GM10847 (cell line): ENCODE measurements around the gene MEGF11.

Experiments
- POLR2A ChIP-seq: IDR thresholded peaks from 2 replicates; pipeline ENCODE4 v1.6.1; 2011; ENCODE audit not compliant: insufficient read length; ENCODE audit errors: extremely low read depth

MEGF11 gene

DNA sequence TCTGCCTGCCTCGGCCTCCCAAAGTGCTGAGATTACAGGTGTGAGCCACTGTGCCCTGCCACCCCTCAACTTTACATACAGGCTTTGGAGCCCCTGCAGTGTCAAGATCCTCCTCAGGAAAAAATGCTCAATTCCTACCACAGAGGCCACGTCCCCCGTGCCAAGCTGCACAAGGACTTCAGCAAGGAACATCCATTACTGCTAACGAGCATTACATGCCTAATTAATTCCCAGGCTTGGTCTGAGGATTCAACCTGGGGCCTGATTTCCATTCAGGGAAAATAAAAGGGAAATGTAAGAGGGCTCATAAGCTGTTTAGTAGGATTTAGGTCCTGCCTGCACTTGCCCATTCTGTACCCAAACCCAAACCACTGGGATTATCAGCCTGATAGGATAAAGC is 222.9 kb downstream of the MEGF11 start:
- no peak for TF ChIP-seq POLR2A

- TF ChIP-seq POLR2A = no peak
Measured at GRCh38 chr15:66029650-66030049, 223.9 kb downstream of the MEGF11 start.

- no peak for TF ChIP-seq POLR2A
Measured at GRCh38 chr15:66027268-66027805, 226.2 kb downstream of the MEGF11 start.

DNA sequence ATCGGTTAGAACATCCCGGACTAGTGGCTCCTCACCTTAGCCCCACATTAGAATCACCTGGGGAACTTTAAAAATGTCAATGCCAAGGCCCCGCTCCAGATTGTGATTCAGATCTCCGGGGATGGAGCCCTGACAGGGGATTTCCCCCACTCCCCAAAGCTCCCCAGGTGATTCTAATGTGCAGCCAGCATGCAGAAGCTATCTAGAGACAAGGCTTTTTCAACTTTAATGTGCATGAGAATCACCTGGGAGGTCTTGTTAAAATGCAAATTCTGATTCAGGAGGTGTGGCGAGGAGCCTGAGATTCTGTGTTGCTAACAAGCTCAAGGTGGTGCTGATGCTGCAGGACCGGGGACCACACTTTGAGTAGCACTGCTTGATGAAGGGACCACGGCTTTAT is 227.6 kb downstream of the MEGF11 start:
- no peak for TF ChIP-seq POLR2A

- no peak for TF ChIP-seq POLR2A
Measured at GRCh38 chr15:66025015-66025452, 228.5 kb downstream of the MEGF11 start.

DNA sequence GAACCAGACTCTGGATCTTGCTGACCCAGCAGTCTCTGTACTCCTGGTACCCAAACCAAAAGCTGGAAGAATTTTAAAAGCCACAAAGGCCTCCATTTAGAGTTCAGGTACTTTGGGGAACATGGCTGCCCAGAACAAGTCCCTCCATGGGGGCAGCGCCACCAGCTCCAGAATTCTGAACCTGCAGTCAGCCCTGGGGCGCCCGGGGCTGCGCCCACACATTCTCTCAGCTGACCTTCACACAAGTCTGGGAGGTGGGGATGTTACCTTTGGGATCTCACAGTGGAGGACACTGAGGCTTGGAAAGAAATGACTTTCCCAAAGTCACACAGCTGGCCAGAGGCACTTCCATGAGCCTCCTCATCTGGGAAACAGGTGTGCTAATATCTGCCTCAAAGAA is 229.4 kb downstream of the MEGF11 start:
- no peak for TF ChIP-seq POLR2A

DNA sequence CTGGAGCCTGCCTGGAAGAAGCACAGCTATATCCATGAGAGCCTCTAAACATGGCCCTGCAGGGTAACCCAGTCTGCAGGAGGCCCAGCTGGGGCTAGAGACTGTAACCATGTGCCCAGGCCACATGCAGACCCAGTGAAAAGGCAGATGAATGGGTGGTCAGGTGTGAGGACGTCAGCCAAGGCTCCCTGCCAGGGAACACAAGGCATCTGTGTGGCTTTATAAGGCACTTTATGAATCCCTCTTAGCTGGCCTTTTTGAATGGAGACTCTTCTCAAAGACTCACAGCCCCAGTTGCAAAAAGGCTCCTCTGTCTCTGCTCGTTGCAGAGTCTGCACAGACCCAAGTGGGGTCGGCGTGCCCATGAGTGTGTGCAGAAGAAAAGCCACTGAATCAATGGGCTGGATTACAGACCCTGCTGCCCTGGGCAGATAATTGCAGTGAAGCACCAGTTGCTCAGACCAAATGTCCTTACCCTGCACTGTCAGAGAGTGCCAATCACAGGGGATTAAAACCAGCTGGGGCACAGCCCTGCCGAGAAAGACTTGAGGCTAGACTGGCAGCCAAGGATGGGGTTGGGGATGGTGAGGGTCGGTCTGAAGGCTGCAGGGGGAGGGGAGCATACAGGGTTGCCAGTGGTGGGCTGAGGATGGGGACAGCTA is 230.1 kb downstream of the MEGF11 start:
- no peak for TF ChIP-seq POLR2A

- TF ChIP-seq POLR2A = no peak
Measured at GRCh38 chr15:66022163-66022525, 231.4 kb downstream of the MEGF11 start.

DNA sequence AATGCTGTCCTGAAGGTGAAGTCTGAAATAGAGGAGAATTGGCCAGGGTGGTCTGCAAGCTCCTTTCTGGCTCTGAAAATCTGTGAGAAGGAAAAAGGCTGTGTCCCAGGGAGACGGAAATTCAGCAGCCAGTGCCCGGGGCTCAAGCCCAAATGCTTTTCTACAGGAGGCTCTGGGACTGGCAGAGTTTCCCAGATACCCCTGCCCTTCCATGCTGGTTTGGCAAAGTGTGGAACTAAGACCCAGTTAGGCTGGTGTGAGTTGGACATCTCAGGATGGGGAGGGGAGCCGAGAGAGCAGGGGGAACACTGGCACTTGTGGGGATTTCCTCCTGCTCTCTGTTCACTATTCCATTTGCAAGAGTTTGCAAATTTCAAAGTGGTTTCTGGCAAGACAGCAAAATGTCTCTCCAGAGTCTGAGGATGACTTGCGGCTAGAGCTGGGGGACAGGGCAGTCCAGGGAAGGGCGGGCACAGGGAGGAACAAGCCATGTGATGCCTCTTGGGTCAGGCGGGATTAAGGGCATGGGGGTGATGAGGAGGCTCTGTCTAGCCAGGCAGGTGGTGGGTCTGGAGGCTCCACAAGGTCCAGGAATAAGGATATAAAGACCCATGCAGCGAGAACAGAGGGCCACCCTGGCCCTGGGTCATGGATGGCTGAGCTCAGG is 231.9 kb downstream of the MEGF11 start:
- no peak for TF ChIP-seq POLR2A

GRCh38 chr15:66019826-66020398 is 233.6 kb downstream of the MEGF11 start:
- TF ChIP-seq POLR2A = no peak

DNA sequence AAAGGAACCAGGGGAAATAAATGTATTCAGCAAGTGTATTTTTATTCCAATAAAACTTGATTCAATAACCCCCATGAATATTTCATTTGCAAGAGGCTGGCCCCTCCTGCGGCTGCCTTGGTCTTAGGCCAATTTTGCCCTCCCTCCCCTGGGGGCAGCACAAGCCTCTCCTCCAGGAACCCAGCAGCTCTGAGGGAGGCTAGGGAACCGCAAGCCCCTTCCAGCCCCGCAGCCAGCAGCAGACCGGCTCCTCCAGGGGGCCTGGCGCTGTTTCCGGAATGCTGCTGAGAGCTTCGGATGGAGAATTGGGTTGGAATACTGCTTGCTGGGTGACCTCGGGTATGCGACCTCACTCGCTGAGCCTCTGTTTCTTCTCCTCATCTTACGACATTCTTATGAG is 234.2 kb downstream of the MEGF11 start:
- TF ChIP-seq POLR2A = no peak

- TF ChIP-seq POLR2A = no peak
Measured at GRCh38 chr15:66018488-66018797, 235.1 kb downstream of the MEGF11 start.

GRCh38 chr15:66017792-66018487 is 235.6 kb downstream of the MEGF11 start:
- TF ChIP-seq POLR2A = no peak

DNA sequence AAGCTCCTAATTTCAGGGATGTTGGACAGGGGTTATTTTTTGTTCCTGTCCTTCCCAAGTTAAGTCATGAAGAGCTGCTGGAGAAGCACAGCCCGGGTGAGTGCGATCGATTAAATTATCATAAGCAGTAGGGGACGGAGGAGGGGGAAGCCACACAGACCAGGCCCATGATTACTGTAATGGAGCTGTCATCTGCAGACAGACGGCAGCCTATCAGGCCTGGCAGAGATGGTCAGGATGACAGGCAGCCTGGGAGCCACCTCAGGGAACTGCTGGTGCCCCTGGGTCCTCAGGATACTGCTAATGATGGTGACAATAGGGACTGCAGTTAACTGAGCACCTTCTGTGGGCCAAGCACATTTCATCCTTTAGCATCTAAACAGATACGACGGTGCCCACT is 236.6 kb downstream of the MEGF11 start:
- TF ChIP-seq POLR2A = no peak

DNA sequence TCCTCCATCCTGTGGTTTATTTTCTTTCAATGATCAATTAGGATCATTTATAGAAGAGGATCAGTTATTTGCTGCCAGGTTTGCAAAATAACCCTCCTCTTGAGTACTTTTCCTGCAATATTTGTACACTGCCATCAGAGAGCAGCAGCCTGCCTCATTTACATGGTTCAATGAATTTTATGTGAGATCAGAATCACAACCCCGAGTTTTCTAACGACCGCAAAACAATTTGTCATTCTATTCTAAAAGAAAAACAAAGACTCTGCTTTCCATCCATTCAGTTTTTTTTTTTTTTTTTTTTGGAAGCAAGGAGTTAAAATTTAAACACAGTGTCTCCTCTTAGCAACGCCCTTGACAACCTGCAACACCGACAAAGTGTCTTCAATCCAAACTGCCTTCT is 237.4 kb downstream of the MEGF11 start:
- no peak for TF ChIP-seq POLR2A

DNA sequence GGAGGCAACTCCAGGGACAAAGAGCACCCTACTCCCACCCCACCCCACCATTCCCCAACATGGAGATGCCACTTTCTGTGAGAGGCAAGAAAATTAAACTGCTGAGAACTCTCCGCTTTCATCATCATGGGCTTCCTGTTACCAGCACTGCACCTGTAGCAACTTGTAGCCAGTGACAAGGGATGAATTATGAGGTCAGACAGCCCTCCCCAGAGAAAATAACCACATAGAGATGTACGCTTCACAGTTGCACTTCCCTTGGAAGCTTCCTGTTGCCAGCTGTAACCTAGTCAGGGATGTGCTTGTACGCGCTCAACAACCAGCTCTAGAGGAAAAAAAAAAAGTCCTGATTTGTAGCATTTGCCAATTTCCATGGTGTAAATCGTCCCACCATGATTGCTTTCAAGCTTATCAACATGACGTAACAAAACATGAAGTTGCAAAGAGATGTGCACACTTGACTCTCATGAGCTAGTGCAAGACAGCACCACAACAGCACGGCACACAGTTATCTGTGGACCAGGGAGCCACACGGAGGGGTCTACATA is 238.8 kb downstream of the MEGF11 start:
- TF ChIP-seq POLR2A = no peak
